ENCODE data around the gene PDE6G.

- TF ChIP-seq CTCF (IDR thresholded peaks at IDR 0.05) (no peak), POLR2A (IDR thresholded peaks at IDR 0.05) (no peak)
Measured at GRCh38 chr17:81615401-81615930, 40.9 kb downstream of the PDE6G start.

Data from lower leg skin (tissue), 3 donors.